HepG2 (cell line): ENCODE results near the gene DMAC2L. TPM values are rescaled to one million over a fixed set of nuclear protein-coding genes. Genes with fewer than 3 reads are reported as not detected.

Experiments used
- ATAC-seq: fragments of 200-7000 bp; cut with Tn5 transposase; 3 replicates; pipeline ENCODE4 v1.9.1; 2020; ENCODE audit warnings: mild to moderate bottlenecking, moderate library complexity
- Bru-seq: library from RNA; stranded (reverse); fragments of 400-500 nt; gene quantifications from one replicate; lab custom pipeline; 2021; lab: Mats Ljungman, UMichigan
- BruChase-seq, 2 experiments: library from RNA; stranded (reverse); fragments of 400-500 nt; gene quantifications; one replicate each; lab custom pipeline; 2021; lab: Mats Ljungman, UMichigan
- BruUV-seq: library from RNA; stranded (reverse); fragments of 400-500 nt; replicated peaks from 2 replicates; lab custom pipeline; 2021; lab: Mats Ljungman, UMichigan
- CTCF ChIA-PET: fragments of 300-600 bp; formaldehyde crosslinking; extraction: SDS; loops from one replicate; lab custom pipeline; 2021; ENCODE audit warnings: low total read pairs, inconsistent platforms, low intra/inter-chr PET ratio; lab: Yijun Ruan, JAX
- POLR2A ChIA-PET: fragments of 350-600 bp; sonication (Branson Sonifier 250); formaldehyde crosslinking; loops from one replicate; lab custom pipeline; 2020; ENCODE audit warnings: antibody characterized with exemption, inconsistent platforms; lab: Yijun Ruan, JAX
- DNase-seq: peaks from one replicate; pipeline ENCODE4 v3.0.0-alpha.2; 2015; ENCODE audit warnings: low spot score
- FAIRE-seq: peaks from 3 replicates; lab custom pipeline; 2011; peaks lifted over from hg19 to GRCh38; lab: Jason Lieb, UNC
- H2AFZ ChIP-seq: one replicate; pipeline ENCODE4 v1.6.1; 2011; ENCODE audit warnings: low read length, inconsistent platforms
- H3K27ac ChIP-seq: fragments of 300-600 bp; 3 replicates; pipeline ENCODE4 v1.8.0; 2011; ENCODE audit warnings: mixed run types, mild to moderate bottlenecking, mixed read lengths, low read length, inconsistent platforms; ENCODE audit not compliant: insufficient read depth; ENCODE audit errors: extremely low read length
- H3K27me3 ChIP-seq, 2 experiments: fragments of 200-600 bp in 1 of 2; 2 replicates in 1 of 2; 3 replicates in 1 of 2; pipeline versions ENCODE4 v1.6.0 to v1.8.0; 2011; ENCODE audit warnings: low read length in 2 of 2, mild to moderate bottlenecking in 2 of 2, moderate library complexity in 2 of 2, inconsistent platforms in 1 of 2; ENCODE audit not compliant: insufficient read depth in 2 of 2, control insufficient read depth in 1 of 2
- H3K36me3 ChIP-seq, 2 experiments: fragments of 200-600 bp in 1 of 2; replicated peaks in 1 of 2; 2 replicates in 1 of 2; 3 replicates in 1 of 2; pipeline versions ENCODE4 v1.5.1 to v1.8.0; 2011; ENCODE audit warnings: low read length in 2 of 2, inconsistent platforms in 1 of 2; ENCODE audit not compliant: insufficient read depth in 2 of 2, control insufficient read depth in 1 of 2
- H3K4me1 ChIP-seq: 2 replicates; pipeline ENCODE4 v1.5.1; 2012; ENCODE audit warnings: low read length, inconsistent platforms; ENCODE audit not compliant: insufficient read depth
- H3K4me2 ChIP-seq: 2 replicates; pipeline ENCODE4 v1.6.0; 2011; ENCODE audit warnings: low read depth, low read length, inconsistent platforms
- H3K4me3 ChIP-seq, 3 experiments: fragments of 200-600 bp in 1 of 3; sonication (generic), shearing (Covaris generic) in 1 of 3; replicated peaks in 1 of 3; 2 replicates each; pipeline ENCODE4 v1.5.1; 2011 to 2016; ENCODE audit warnings: low read length in 3 of 3, inconsistent platforms in 2 of 3, low read depth in 2 of 3, mild to moderate bottlenecking in 2 of 3, control low read depth in 1 of 3, mixed read lengths in 1 of 3; ENCODE audit not compliant: insufficient read depth in 1 of 3
- H3K79me2 ChIP-seq: one replicate; pipeline ENCODE4 v1.6.1; 2011; ENCODE audit warnings: low read length, inconsistent platforms; ENCODE audit not compliant: insufficient read depth
- H3K9ac ChIP-seq: 2 replicates; pipeline ENCODE4 v1.6.0; 2011; ENCODE audit warnings: mild to moderate bottlenecking, low read depth, low read length, inconsistent platforms; ENCODE audit not compliant: insufficient read depth
- H3K9me3 ChIP-seq: 2 replicates; pipeline ENCODE4 v1.5.1; 2012; ENCODE audit warnings: mild to moderate bottlenecking, low read length
- H4K20me1 ChIP-seq: 2 replicates; pipeline ENCODE4 v1.6.0; 2011; ENCODE audit warnings: inconsistent platforms, mild to moderate bottlenecking, low read length, moderate library complexity; ENCODE audit not compliant: insufficient read depth
- AHR ChIP-seq: IDR thresholded peaks from 2 replicates; pipeline ENCODE4 v1.6.1; 2018; ENCODE audit warnings: missing genetic modification reagents, missing compliant biosample characterization
- FOXO4 ChIP-seq: sonication (generic); formaldehyde crosslinking; conservative IDR thresholded peaks from 2 replicates; pipeline ENCODE4 v1.8.1; 2023; ENCODE audit warnings: missing genetic modification reagents
- GATAD2A ChIP-seq: IDR thresholded peaks from 2 replicates; pipeline ENCODE4 v1.6.1; 2016
- KLF16 ChIP-seq, 2 experiments: sonication (generic) in 1 of 2; formaldehyde crosslinking in 1 of 2; IDR thresholded peaks; 2 replicates each; pipeline versions ENCODE4 v1.6.1 to v1.8.0; 2016 to 2023; ENCODE audit warnings: missing genetic modification reagents in 2 of 2, missing compliant biosample characterization in 1 of 2
- PREB ChIP-seq: sonication (generic); formaldehyde crosslinking; IDR thresholded peaks from 2 replicates; pipeline ENCODE4 v1.4.0; 2020; ENCODE audit warnings: missing genetic modification reagents
- SMAD9 ChIP-seq: sonication (generic); formaldehyde crosslinking; IDR thresholded peaks from 2 replicates; pipeline ENCODE4 v1.5.1; 2020; ENCODE audit warnings: mild to moderate bottlenecking, missing genetic modification reagents
- SP140L ChIP-seq: sonication (generic); formaldehyde crosslinking; IDR thresholded peaks from 2 replicates; pipeline ENCODE4 v1.4.0; 2020; ENCODE audit warnings: missing genetic modification reagents, borderline replicate concordance
- ZBTB49 ChIP-seq: sonication (generic); formaldehyde crosslinking; IDR thresholded peaks from 2 replicates; pipeline ENCODE4 v1.4.0; 2020; ENCODE audit warnings: missing genetic modification reagents, borderline replicate concordance
- ZFP90 ChIP-seq: sonication (generic); formaldehyde crosslinking; IDR thresholded peaks from 2 replicates; pipeline ENCODE4 v1.8.0; 2022; ENCODE audit warnings: missing genetic modification reagents, mild to moderate bottlenecking, inconsistent platforms, borderline replicate concordance
- ZNF232 ChIP-seq: sonication (generic); formaldehyde crosslinking; IDR thresholded peaks from 2 replicates; pipeline ENCODE4 v1.4.0; 2020; ENCODE audit warnings: missing genetic modification reagents, borderline replicate concordance
- ZNF709 ChIP-seq: sonication (generic); formaldehyde crosslinking; IDR thresholded peaks from 2 replicates; pipeline ENCODE4 v1.5.0; 2020; ENCODE audit warnings: mild to moderate bottlenecking, missing genetic modification reagents
- WGBS: methylation state at CpG from one replicate; pipeline ENCODE4 v1.1.6; 2017; ENCODE audit warnings: low lambda C conversion rate; 5-methylcytosine and 5-hydroxymethylcytosine counted together
- in situ Hi-C: cut with HindIII; loops from 2 replicates; pipeline ENCODE4 v1.10.0; 2017; ENCODE audit warnings: low pct_unique_long_range_greater_than_20kb; ENCODE audit not compliant: extremely low pct_ligation_motif_present
- intact Hi-C: fragments of 100-400 bp; cut with micrococcal nuclease; formaldehyde crosslinking; loops from one replicate; pipeline ENCODE4 v1.10.0; 2022; ENCODE audit not compliant: unreplicated experiment
- long read RNA-seq, 2 experiments: library from RNA in 1 of 2; library from polyadenylated mRNA in 1 of 2; stranded (forward) in 1 of 2; unstranded in 1 of 2; transcript quantifications; one replicate each; pipeline ENCODE4 v2.0.0, GENCODE V29; 2019 to 2022
- polyA minus RNA-seq, 3 experiments: library from RNA; depleted of rRNA, polyadenylated mRNA; stranded (reverse); fragments of >200 nt; gene quantifications; 2 replicates each; pipeline ENCODE4 v1.2.3, GENCODE V29; 2011; ENCODE audit warnings: low replicate concordance in 1 of 3
- polyA plus RNA-seq, 8 experiments: library from polyadenylated mRNA; depleted of rRNA in 3 of 8; stranded (reverse) in 7 of 8; unstranded in 1 of 8; fragments of >200 nt; fragmentation: Illumina TruSeq in 4 of 8; extraction: Trizol in 4 of 8; gene quantifications; 2 replicates each; pipeline versions ENCODE4 v1.2.1 to v1.2.3, GENCODE V29; 2011 to 2016; ENCODE audit warnings: low read depth in 4 of 8, missing spikeins in 1 of 8, mixed read lengths in 1 of 8; ENCODE audit not compliant: insufficient read depth in 1 of 8
- total RNA-seq, 5 experiments: library from RNA; depleted of rRNA; stranded (reverse); fragments of >200 nt; fragmentation: Illumina TruSeq; extraction: Trizol; gene quantifications; 2 replicates each; pipeline ENCODE4 v1.2.3, GENCODE V29; 2016; ENCODE audit warnings: low read depth in 1 of 5

DMAC2L gene, protein sequence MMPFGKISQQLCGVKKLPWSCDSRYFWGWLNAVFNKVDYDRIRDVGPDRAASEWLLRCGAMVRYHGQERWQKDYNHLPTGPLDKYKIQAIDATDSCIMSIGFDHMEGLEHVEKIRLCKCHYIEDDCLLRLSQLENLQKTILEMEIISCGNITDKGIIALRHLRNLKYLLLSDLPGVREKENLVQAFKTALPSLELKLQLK
- 19.4 and 27.4 TPM in 2 replicates for total RNA-seq (2016; rRNA removed; fragmentation: Illumina TruSeq; extraction: Trizol)
- total RNA-seq (2016; cell fraction: cytosol; rRNA removed; fragmentation: Illumina TruSeq; extraction: Trizol; ENCODE audit: low read depth) = 10.3 and 11.7 TPM in 2 replicates
- 23.4 and 25.5 TPM in 2 replicates for total RNA-seq (2016; cell fraction: insoluble cytoplasmic fraction; rRNA removed; fragmentation: Illumina TruSeq; extraction: Trizol)
- 16.0 and 17.6 TPM in 2 replicates for total RNA-seq (2016; cell fraction: membrane; rRNA removed; fragmentation: Illumina TruSeq; extraction: Trizol)
- total RNA-seq (2016; cell fraction: nucleus; rRNA removed; fragmentation: Illumina TruSeq; extraction: Trizol) = 13.5 and 14.7 TPM in 2 replicates
- polyA plus RNA-seq (2011; rRNA removed) = 14.6 and 23.2 TPM in 2 replicates
- 21.5 and 25.4 TPM in 2 replicates for polyA plus RNA-seq (2011; cell fraction: cytosol; rRNA removed)
- polyA plus RNA-seq (2011; cell fraction: nucleus; rRNA removed) = 10.4 and 12.7 TPM in 2 replicates
- polyA plus RNA-seq (2012) = 13.8 and 15.5 TPM in 2 replicates
- 14.1 and 16.6 TPM in 2 replicates for polyA plus RNA-seq (2016; cell fraction: cytosol; fragmentation: Illumina TruSeq; extraction: Trizol; ENCODE audit: low read depth)
- 30.2 and 31.0 TPM in 2 replicates for polyA plus RNA-seq (2016; cell fraction: insoluble cytoplasmic fraction; fragmentation: Illumina TruSeq; extraction: Trizol; ENCODE audit: low read depth)
- 14.7 and 20.0 TPM in 2 replicates for polyA plus RNA-seq (2016; cell fraction: membrane; fragmentation: Illumina TruSeq; extraction: Trizol; ENCODE audit: low read depth)
- polyA plus RNA-seq (2016; cell fraction: nucleus; fragmentation: Illumina TruSeq; extraction: Trizol; ENCODE audit: insufficient read depth, low read depth) = 15.0 and 25.9 TPM in 2 replicates
- polyA minus RNA-seq (2011; rRNA and poly(A)+ RNA removed; ENCODE audit: low replicate concordance) = 13.6 and 16.5 TPM in 2 replicates
- polyA minus RNA-seq (2011; cell fraction: cytosol; rRNA and poly(A)+ RNA removed) = 8.0 and 8.6 TPM in 2 replicates
- polyA minus RNA-seq (2011; cell fraction: nucleus; rRNA and poly(A)+ RNA removed) = 20.9 and 26.0 TPM in 2 replicates
- Bru-seq, nascent RNA = percentile 82 among the genes with signal in this experiment
- BruChase-seq, experiment 1, labeled RNA remaining after a 6-hour chase = percentile 78 among the genes with signal in this experiment
- BruChase-seq, experiment 2, labeled RNA remaining after a 2-hour chase = percentile 84 among the genes with signal in this experiment
- long read RNA-seq, experiment 1, transcript ATP5S-207 (5 exons, 2,008 nt) = major isoform, 11 of 30 reads
- long read RNA-seq, experiment 1, partial matches to known transcripts = 7 of 30 reads
- long read RNA-seq, experiment 1, other reads (novel, unspliced or antisense) = 11 of 30 reads
- long read RNA-seq, experiment 2, partial matches to known transcripts = 5 of 23 reads
- long read RNA-seq, experiment 2, other reads (novel, unspliced or antisense) = 17 of 23 reads

DNA sequence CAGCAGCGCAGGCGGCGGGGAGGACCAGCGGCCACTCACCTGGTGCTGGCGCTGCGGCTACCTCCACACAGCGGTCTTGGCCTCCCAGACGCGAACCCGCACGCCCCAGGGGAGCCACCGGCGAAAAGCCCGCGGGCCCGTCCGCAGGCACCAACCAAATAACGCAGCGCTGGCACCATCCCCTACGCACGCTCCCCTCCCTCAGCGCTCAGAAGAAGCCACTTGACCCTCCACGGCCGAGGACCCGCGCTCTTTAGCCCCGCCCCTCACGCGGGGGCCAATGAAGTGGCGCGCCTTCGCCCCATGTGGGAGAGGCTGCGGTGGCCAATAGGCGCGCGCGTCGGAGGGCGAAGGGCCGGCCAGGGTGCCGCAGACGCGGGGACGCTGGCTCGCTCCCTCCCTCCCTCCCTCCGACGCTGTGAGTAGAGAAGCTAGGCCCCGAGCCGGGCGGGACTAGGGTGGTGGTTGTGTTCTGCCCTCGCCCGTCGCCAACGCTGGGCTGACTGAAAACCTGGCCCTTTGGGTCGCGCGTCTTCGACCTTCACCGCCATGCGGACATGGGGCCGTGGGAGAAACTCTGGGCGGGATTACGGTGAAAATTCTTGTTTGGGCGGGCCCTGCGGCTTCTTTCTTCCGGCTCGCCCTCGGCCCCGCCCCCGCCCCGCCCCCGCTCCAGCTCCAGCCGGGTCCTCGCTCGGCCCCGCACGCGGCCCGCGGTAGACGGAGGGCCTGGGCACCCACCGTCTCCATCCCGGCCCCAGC is at the start of gene DMAC2L, which contains the start of gene L2HGDH:
Gene DMAC2L, plus strand, starts transcription at position 353 of the 762 bp plus-strand sequence. CDS start 9,164 bp downstream, outside the sequence.
Gene L2HGDH, minus strand, starts transcription at position 258 of the 762 bp plus-strand sequence. Its CDS starts 79 bp downstream, at position 179.
- peak; percentile 91 for DNase-seq
- no peaks in the 10 kb centered on the region for H4K20me1 ChIP-seq
- no peaks in the 10 kb centered on the region; a peak in 1 of 5 replicates for H3K27me3 ChIP-seq
- peak within 1 kb of the TSS; percentile 72 to 86 (median 83) for H3K4me3 ChIP-seq
- H3K27ac ChIP-seq = peak within 1 kb of the TSS; percentile 92
- intact Hi-C loops = loop anchor here (2.0 kb wide), 1 partner anchor 79 kb away; no protein-coding TSS in a partner anchor
- H3K9me3 ChIP-seq = no peaks in the 10 kb centered on the region
- peaks cover 17% of the 10 kb centered on the region for H3K79me2 ChIP-seq
- ChIA-PET CTCF (no interaction called here), POLR2A (interaction anchor here (0.6 to 2.2 kb wide), 13 partner anchors 9 to 783 kb away, joined by 3 to 27 read pairs (median 4); partner anchors contain the start of genes ARF6, CDKL1, PYGL and SOS2)
- no peaks in the 10 kb centered on the region for H3K36me3 ChIP-seq
- peak within 1 kb of the TSS; percentile 78 for H3K9ac ChIP-seq
- peak; percentile 95 for ATAC-seq
- in situ Hi-C loops = no loop called here
- H3K4me2 ChIP-seq = peak within 1 kb of the TSS; percentile 97
- no TSS peak for BruUV-seq
- 3% methylated on average over 7 of the region's 83 CpGs for WGBS
- peak within 1 kb of the TSS; percentile 88 for H2AFZ ChIP-seq
- no peak for FAIRE-seq
- peaks cover 22% of the 10 kb centered on the region for H3K4me1 ChIP-seq
- TF ChIP-seq ZNF232 (CRISPR knock-in tag) = peak; percentile 86; the same call in 1 of the 2 replicates
- TF ChIP-seq ZBTB49 (CRISPR knock-in tag) = no peak
- peak; percentile 42; the same call in 1 of the 2 replicates for TF ChIP-seq GATAD2A (CRISPR knock-in tag)
- TF ChIP-seq FOXO4 = 0 out of 2 replicates have a peak, but pooled peaks have one; percentile 83
- peak; percentile 86; the same call in 1 of the 2 replicates for TF ChIP-seq AHR (CRISPR knock-in tag)
- TF ChIP-seq PREB (CRISPR knock-in tag) = no peak
- peak; percentile 76; the same call in 1 of the 2 replicates for TF ChIP-seq ZNF709
- TF ChIP-seq ZFP90 (CRISPR knock-in tag) = no peak; the same call in 1 of the 2 replicates
- TF ChIP-seq KLF16 (CRISPR knock-in tag; IDR thresholded peaks at IDR 0.05) = peak in 1 of 2 experiments; percentile 73; a peak in 2 of 4 replicates
- peak; percentile 26; the same call in 1 of the 2 replicates for TF ChIP-seq SP140L
- no peak for TF ChIP-seq SMAD9 (CRISPR knock-in tag)
